ENCODE results near the gene ANKRD34B. TPM values are rescaled to one million over a fixed set of nuclear protein-coding genes. Genes with fewer than 3 reads are reported as not detected.

Gene ANKRD34B
- total RNA-seq, 4 donors from 2014 or later = not detected

DNA sequence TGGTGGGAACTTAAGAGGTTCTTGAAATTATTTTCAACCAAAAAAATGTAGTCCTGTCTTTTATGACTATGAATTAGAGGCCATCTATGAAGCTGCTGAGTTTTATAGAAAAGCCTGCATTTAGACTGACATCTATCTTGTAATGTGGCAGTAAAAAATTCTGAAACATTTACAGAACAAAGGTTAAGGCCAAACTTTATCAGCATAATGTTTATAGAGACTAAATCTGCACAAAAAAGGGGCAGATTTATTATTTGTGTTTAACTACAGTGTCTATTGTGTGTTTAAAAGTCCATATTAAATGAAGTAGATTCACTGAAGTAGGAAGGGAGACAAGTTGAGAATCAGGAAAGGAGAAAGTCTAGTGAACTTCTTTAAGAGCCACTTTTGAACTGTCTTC, 37.3 kb upstream of the ANKRD34B start:
- no peak for TF ChIP-seq CTCF (IDR thresholded peaks at IDR 0.05; ENCODE audit: low read depth)

GRCh38 chr5:80600943-80601693, 31.0 kb upstream of the ANKRD34B start:
- TF ChIP-seq CTCF (IDR thresholded peaks at IDR 0.05; ENCODE audit: low read depth) = no peak

- TF ChIP-seq CTCF (IDR thresholded peaks at IDR 0.05; ENCODE audit: low read depth) = no peak
Measured at GRCh38 chr5:80597500-80597899, 27.4 kb upstream of the ANKRD34B start.

DNA sequence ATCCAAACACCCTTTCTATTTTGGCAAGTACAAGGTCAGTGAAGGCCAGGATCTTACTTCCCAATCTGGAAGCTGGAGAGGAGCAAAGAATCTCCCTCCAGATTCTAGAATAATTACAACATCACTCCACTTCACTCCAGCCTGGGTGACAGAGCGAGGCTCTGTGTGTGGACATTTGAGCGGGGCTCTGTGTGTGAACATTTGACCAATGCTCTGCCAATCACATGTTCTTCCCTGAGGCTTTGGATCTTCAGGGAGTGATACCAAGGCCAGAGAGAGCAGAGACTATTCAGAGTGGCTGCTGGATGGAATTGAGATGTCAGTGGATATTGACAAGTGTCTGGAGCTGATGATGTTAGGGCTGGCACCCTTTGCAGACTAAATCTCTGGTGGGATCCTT, 24.7 kb upstream of the ANKRD34B start:
- TF ChIP-seq CTCF (IDR thresholded peaks at IDR 0.05; ENCODE audit: low read depth) = no peak

DNA sequence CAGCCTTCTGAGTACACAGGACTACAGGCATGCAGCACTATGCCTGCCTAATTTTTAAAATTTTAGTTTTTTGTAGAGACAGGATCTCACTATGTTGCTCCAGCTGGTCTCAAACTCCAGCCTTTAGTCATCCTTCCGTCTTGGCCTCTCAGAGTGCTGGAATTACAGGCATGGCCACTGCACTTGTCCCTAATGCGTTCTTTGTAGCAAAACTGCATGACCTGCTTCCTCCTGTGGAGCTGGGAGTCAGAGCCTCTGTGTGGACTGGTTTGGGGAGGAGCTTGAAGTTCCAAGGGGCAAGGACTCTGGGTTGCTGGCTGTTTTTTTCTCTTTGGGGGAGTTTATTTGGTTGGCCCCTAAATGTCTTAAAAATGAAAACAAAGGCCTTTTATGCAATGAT, 22.7 kb upstream of the ANKRD34B start:
- TF ChIP-seq CTCF (IDR thresholded peaks at IDR 0.05; ENCODE audit: low read depth) = no peak

- no peak for TF ChIP-seq CTCF (IDR thresholded peaks at IDR 0.05; ENCODE audit: low read depth)
Measured at GRCh38 chr5:80592105-80592504, 22.0 kb upstream of the ANKRD34B start.

- no peak for TF ChIP-seq CTCF (IDR thresholded peaks at IDR 0.05; ENCODE audit: low read depth)
Measured at GRCh38 chr5:80591352-80591751, 21.3 kb upstream of the ANKRD34B start.

Measured in subcutaneous adipose tissue (tissue), 4 donors.